GM19043 (cell line): Measurements from ENCODE around the gene SAMD3.
"Not testable (repeated sequence)": the region's sequence is repeated elsewhere in the genome, so short reads cannot be mapped to it uniquely, and the experiment has no call there.

Experiments used
- ATAC-seq: cut with Tn5 transposase; IDR thresholded peaks from one replicate; pipeline ENCODE4 v1.9.1; 2021; ENCODE audit warnings: low read depth; ENCODE audit not compliant: unreplicated experiment

The SAMD3 gene

DNA sequence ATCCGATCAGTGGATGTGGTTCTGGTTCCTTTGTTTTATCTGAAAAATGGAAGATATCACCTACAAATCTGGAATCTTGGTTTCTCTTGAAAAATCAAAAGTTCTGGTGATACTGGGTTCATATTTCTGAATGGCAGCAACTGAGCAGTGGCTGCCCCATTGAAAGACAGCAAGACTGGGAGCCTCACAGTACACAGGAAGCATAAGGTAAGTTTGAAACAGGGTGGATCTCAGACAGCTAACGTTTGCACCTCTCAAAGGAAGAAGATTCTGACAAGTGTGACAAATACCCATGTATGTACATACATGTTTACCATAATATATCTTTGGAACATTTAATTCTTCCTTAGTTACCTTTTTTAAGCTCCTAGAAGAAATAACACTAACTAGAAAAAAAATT, at the start of gene SAMD3:
TSS of gene SAMD3 (minus strand) at position 177 of the 400 bp plus-strand sequence. CDS start 7,678 bp downstream, outside the sequence.
- no peak for ATAC-seq

- peak; percentile 51 for ATAC-seq
These were observed 47.4 kb upstream of the SAMD3 start for GRCh38 chr6:130269969-130270635.

DNA sequence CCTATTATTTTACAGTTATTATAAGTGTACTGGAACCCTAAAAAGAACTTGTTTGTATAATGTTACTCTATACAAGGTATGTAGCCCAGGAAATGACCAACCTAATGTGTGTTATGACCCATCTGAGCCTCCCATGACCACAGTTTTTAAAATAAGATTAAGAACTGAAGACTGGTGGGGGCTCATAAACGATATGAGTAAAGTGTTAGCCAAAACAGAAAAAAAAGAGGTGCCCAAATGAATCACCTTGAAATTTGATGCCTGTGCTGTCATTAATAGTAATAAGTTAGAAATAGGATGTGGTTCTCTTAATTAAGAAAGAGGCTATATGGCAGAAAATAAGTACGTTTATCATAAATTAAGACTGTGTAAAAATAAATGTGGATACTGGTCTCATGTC, 42.8 kb upstream of the SAMD3 start:
- ATAC-seq, result not testable (repeated sequence)

DNA sequence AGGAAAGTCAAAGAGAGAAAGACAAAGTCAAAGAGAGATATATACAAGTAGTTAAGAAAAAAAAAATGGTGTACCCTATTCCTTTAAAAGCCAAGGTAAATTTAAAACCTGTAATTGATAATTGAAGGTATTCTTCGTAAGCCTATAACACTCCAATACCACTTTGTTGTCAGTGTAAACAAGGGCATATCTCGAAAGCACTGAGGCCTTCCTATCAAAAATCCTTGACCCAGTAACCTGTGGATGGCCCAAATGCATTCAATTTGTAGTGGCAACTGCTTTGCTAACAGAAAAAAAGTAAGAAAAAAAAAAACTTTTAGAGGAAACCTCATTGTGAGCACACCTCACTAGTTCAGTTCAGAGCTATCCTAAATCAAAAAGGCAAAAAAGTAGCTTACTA, 39.3 kb upstream of the SAMD3 start:
- no peak for ATAC-seq

GRCh38 chr6:130261558-130261957, 38.8 kb upstream of the SAMD3 start:
- not testable (repeated sequence) for ATAC-seq

DNA sequence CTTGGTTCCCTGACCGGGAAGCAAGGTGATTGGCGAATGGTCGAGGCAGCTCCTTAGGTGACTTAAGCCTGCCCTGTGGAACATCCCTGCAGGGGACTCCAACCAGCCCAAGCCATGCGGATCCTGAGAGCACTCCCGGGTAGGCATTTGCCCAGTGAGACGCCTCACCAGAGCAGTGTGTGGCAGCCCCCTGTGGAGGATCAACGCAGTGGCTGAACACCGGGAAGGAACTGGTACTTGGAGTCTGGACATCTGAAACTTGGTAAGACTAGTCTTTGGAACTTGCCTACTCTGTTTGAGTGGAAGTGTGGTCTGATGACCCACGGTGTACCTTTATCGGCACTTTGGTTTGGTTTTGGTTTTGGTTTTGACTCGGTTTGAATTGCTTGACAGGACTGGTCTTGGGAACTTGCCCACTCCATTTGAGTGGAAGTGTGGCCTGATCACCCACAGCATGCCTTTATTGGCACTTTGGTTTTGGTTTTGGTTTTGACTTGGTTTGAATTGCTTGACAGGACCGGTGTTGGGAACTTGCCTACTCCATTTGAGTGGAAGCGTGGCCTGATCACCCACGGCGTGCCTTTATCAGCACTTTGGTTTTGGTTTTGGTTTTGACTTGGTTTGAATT, 38.0 kb upstream of the SAMD3 start:
- ATAC-seq, result peak; percentile 31

GRCh38 chr6:130260050-130260462, 37.3 kb upstream of the SAMD3 start:
- ATAC-seq, result peak; percentile 70

DNA sequence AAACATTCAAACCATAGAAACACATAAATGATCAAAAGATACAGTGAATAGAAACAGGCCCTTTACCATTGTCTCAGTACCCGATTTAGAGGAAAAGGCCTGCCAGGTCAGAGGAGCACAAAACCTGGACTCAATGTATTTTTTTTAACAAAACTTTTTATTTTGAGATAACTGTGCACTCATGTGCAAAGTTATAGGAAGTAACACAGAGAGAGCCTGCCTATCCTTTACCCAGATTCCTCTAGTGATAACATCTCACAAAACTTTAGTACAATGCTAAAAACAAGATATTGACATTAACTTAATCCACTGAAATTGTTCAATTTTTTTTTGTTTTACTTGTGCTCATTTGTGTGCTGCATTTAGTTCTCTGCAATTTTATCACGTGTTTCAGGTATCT, 36.8 kb upstream of the SAMD3 start:
- peak; percentile 5 for ATAC-seq

DNA sequence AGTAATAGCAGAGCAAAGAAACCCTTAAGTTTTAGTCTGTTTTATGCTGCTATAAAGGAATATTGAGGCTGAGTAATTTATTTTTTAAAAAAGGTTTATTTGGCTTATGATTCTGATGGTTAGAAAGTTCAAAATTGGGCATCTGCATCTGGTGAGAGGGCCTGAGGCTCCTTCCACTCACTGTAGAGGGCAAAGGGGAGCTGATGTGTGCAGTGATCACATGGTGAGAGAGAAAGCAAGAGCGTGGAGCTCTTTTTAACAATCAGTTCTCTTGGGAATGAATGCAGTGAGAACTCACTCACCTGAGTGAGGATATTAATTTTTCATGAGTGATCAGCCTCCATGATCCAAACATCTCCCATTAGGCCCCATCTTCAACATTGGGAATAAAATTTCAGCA, 36.4 kb upstream of the SAMD3 start:
- ATAC-seq, result no peak

DNA sequence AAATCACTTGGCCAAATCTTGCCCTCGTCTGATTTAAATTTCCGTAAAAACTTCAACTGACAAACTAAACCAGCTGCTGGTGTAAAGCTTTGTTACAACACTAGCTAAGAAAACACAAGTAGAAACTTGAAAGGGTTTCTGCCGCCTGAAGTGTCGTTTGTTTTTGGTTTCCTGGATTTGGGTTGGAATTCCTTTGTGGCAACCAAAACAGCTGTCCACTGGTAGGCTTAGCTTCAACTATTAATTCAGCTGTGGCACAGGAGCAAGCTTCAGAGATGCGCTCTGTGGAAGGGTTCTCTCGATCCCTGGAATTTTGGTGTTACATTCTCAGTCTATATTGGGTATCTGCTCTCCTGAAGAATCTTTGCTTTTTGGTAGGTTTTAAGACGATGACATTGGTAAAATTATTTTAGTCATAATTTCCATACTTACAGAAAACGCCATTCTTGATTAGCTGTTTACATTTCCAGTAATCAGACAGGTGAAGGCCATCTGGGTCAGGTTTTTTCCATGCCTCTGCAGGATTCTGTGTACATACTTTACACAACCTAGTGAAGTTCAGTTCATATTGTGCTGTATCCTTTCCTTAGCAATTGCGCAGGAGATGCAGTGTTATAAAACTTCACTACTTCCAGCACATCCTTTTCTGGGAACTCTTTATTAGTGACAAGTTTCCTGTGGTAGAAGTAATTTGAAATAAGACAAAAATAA, 29.9 kb upstream of the SAMD3 start:
- no peak for ATAC-seq

- no peak for ATAC-seq
These were observed 22.5 kb upstream of the SAMD3 start for GRCh38 chr6:130245267-130245666.

- no peak for ATAC-seq
These were observed 22.0 kb upstream of the SAMD3 start for GRCh38 chr6:130244728-130245127.

DNA sequence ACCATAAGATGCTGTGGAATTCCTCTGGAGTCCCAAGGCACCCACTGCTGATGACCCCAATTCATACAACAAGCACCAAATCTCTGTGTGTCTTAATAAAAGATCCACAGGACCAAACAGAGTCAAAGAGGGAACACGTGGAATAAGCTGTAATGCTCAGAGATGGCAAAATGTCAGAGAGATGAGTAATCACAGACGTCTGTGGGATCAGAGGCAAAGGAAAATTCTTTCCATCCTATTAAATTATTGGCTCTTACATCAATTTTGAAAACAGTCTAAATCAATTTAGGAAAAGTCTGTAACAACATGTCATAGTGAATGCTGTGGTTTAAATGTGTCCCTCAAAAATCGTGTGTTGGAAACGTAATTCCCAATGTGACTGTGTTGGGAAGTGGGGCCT, 17.5 kb upstream of the SAMD3 start:
- no peak for ATAC-seq

GRCh38 chr6:130239755-130240154, 17.0 kb upstream of the SAMD3 start:
- ATAC-seq, result no peak

DNA sequence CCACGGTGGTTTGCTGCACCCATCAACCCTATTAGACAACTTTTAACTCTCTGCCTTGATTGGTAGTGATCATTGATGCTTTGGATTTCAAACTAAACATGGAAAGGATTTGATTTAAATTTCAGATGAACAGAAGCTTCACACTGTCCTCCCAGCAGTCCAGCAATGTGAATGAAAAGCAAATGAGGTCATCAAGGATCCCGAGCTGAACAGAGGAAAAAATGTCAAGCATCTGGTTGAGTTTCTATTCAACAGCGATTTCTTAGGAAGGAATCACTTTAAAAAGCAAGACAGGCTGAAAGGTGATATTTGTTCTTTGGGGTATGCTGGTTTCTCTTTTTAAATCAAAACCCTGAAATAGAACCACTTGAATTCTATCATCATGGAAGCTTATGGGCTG, 10.6 kb upstream of the SAMD3 start:
- ATAC-seq, result no peak

DNA sequence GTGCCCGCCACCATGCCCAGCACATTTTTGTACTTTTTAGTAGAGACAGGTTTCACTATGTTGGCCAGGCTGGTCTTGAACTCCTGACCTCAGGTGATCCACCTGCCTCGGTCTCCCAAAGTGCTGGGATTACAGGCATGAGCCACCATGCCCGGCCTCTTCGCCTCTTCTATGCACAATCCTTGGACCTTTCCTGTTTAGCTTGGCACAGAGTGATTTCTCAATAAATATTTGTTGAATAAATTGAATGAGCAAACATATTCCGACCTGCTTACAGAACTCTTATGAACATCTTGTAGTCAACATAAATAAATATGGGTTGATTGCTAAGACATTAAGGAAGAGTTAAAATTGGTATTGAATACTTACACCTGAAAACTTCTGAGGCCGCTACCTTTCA, 7.8 kb upstream of the SAMD3 start:
- not testable (repeated sequence) for ATAC-seq

DNA sequence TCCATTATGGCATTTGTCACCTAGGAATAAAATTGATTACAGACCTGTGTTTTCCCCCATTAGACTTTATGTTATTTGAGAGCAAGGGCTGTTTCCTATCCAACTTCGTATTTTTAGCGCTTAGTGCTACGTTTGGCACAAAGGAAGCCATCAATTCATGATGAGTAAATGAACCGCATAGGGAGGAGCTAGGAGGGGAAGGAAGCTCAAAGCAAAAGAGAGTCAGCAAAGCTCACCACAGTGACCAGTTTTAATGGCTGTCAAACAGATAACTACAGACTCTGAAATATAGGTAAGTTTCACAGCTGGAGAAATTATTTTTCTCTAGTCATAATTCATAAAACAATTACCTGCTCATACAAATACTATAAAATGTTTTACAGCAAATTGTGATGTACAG, 6.9 kb upstream of the SAMD3 start:
- no peak for ATAC-seq

- ATAC-seq, result peak; percentile 97
These were observed 757 bp upstream of the SAMD3 start for GRCh38 chr6:130223508-130223907.

GRCh38 chr6:130218134-130218533, 4.6 kb downstream of the SAMD3 start:
- ATAC-seq, result no peak

DNA sequence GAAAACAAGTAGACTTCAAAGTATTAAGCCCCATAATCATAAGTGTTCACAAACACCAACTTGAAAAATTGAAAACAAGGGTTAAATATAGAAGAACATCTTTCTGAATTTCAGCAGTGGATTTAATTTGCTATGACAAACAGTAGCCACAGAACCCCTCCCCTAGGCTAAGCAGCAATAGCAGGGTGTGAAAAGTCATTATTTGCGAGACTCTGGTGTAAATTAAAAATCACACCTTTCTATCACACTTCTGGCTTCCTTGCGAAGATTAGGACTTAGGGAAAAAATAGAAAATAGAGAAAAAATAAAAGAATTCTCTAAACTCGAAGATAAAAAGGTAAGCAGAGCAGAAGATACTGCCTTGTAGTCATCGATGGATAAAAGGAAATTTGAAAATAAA, 6.1 kb downstream of the SAMD3 start:
- ATAC-seq, result no peak

DNA sequence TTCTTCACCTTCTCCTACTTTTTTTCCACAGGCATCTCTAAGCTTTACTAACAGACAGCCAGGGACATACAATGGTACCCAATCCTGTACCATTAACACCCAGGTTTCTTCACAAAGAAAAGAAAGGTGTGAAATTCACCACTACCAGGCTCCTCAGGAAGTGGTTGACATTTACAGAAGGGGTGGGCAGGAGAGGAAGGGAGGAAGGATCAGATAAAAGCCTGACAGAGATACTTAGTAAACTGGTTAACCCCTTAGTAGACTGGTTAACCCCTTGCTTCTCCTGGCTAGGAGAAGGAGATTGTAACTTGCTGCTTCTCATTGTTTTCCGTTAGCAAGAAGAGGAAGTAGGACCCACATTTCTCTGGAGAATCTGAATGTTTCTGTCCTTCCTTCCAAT, 7.2 kb downstream of the SAMD3 start:
- no peak for ATAC-seq
